Prostate gland (tissue), 2 donors: ENCODE measurements around the gene GLI2. TPM values are rescaled to one million over a fixed set of nuclear protein-coding genes. Genes with fewer than 3 reads are reported as not detected.

ENCODE experiments used
- DNase-seq: peaks from one replicate; pipeline ENCODE4 v3.0.0-alpha.2; 2019; ENCODE audit warnings: low spot score
- H3K27ac ChIP-seq, 2 donors: fragments of 200-600 bp; sonication (generic); 2 replicates each; pipeline ENCODE4 v1.5.1; 2017 to 2019
- H3K27me3 ChIP-seq: fragments of 200-600 bp; sonication (generic); replicated peaks from 2 replicates; pipeline ENCODE4 v1.5.1; 2019; ENCODE audit not compliant: insufficient read depth
- H3K36me3 ChIP-seq, 2 donors: fragments of 200-600 bp; sonication (generic); 1 replicate in 1 of 2; 2 replicates in 1 of 2; pipeline versions ENCODE4 v1.5.1 to v1.8.1; 2017 to 2019
- H3K4me1 ChIP-seq: fragments of 200-600 bp; sonication (generic); replicated peaks from 2 replicates; pipeline ENCODE4 v1.5.1; 2019
- H3K4me3 ChIP-seq, 2 donors: fragments of 200-600 bp; sonication (generic); 2 replicates each; pipeline ENCODE4 v1.5.1; 2017 to 2019
- H3K9me3 ChIP-seq: fragments of 200-600 bp; sonication (generic); 2 replicates; pipeline ENCODE4 v1.5.1; 2017
- CTCF ChIP-seq, 4 experiments: fragments of 200-600 bp in 2 of 4; fragments of 450-650 bp in 2 of 4; sonication (generic) in 2 of 4; IDR thresholded peaks; 1 replicate in 3 of 4; 2 replicates in 1 of 4; pipeline ENCODE4 v1.5.1; 2016 to 2019; ENCODE audit warnings: antibody characterized with exemption in 4 of 4, mild to moderate bottlenecking in 2 of 4, moderate library complexity in 2 of 4
- POLR2A ChIP-seq: fragments of 450-650 bp; IDR thresholded peaks from one replicate; pipeline ENCODE4 v1.6.1; 2016; ENCODE audit warnings: antibody characterized with exemption, mild to moderate bottlenecking
- POLR2AphosphoS5 ChIP-seq: sonication (generic); formaldehyde crosslinking; IDR thresholded peaks from one replicate; pipeline ENCODE4 v1.6.1; 2017; ENCODE audit warnings: antibody characterized with exemption
- WGBS: methylation state at CpG from one replicate; pipeline ENCODE4 v1.1.5; 2018; 5-methylcytosine and 5-hydroxymethylcytosine counted together
- intact Hi-C: fragments of 100-400 bp; cut with DNase I; formaldehyde crosslinking; loops from one replicate; pipeline ENCODE4 v1.14.2; 2022
- total RNA-seq, 2 donors: library from RNA; depleted of rRNA; stranded (reverse); fragments of >200 nt; gene quantifications; one replicate each; pipeline ENCODE4 v1.1.0, GENCODE V29; 2016

The GLI2 gene
- total RNA-seq, 2 donors from 2014 or later = 3.8 to 16.4 TPM

GRCh38 chr2:120749506-120750431 lies 14.1 kb downstream of the GLI2 start:
- H3K9me3 ChIP-seq = no peaks in the 10 kb centered on the region
- TF ChIP-seq CTCF (IDR thresholded peaks at IDR 0.05) (no peak), POLR2A (no peak), POLR2AphosphoS5 (no peak)
- intact Hi-C loops = no loop called here
- no peaks in the 10 kb centered on the region for H3K36me3 ChIP-seq
- H3K4me1 ChIP-seq = no peaks in the 10 kb centered on the region
- H3K4me3 ChIP-seq = no peak overlapping the region
- no peak overlapping the region for H3K27ac ChIP-seq
- H3K27me3 ChIP-seq = no peaks in the 10 kb centered on the region
- no peak for DNase-seq
- WGBS = 69% methylated on average over 10 of the region's 11 CpGs

GRCh38 chr2:120750488-120751210 lies 15.0 kb downstream of the GLI2 start:
- no peaks in the 10 kb centered on the region for H3K9me3 ChIP-seq
- H3K27ac ChIP-seq = no peak overlapping the region
- H3K36me3 ChIP-seq = no peaks in the 10 kb centered on the region
- H3K27me3 ChIP-seq = no peaks in the 10 kb centered on the region
- intact Hi-C loops = no loop called here
- DNase-seq = no peak
- 86% methylated on average over 13 of the region's 13 CpGs for WGBS
- no peak overlapping the region for H3K4me3 ChIP-seq
- TF ChIP-seq CTCF (IDR thresholded peaks at IDR 0.05) (no peak), POLR2AphosphoS5 (no peak), POLR2A (no peak)
- no peaks in the 10 kb centered on the region for H3K4me1 ChIP-seq

DNA sequence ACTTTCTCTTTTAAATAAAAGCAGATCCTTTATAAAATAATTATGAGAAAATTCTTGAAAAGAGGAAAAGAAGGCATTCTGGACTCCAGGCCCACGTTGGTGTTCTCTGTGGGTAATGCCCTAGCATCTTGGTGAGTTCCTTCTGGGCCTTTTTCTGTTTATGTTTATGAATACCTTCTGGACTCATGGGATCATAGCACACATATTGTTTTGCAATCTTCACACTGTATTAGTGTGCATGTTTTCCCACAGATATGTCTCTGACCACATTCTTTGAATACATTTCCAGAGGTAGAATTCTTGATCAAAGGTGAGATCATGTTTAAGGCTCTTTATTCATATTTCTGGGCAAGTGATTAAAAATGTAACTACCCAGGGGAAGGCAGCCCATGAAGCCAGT lies 15.9 kb downstream of the GLI2 start:
- Histone ChIP-seq H3K9me3 (no peaks in the 10 kb centered on the region), H3K27ac (no peak overlapping the region), H3K4me1 (no peaks in the 10 kb centered on the region), H3K36me3 (no peaks in the 10 kb centered on the region), H3K4me3 (no peak overlapping the region), H3K27me3 (no peaks in the 10 kb centered on the region)
- no peak for TF ChIP-seq POLR2AphosphoS5
- TF ChIP-seq CTCF (IDR thresholded peaks at IDR 0.05) = no peak
- TF ChIP-seq POLR2A = no peak
- WGBS = 81% methylated on average over 1 of the region's 1 CpG
- DNase-seq = no peak
- intact Hi-C loops = no loop called here

DNA sequence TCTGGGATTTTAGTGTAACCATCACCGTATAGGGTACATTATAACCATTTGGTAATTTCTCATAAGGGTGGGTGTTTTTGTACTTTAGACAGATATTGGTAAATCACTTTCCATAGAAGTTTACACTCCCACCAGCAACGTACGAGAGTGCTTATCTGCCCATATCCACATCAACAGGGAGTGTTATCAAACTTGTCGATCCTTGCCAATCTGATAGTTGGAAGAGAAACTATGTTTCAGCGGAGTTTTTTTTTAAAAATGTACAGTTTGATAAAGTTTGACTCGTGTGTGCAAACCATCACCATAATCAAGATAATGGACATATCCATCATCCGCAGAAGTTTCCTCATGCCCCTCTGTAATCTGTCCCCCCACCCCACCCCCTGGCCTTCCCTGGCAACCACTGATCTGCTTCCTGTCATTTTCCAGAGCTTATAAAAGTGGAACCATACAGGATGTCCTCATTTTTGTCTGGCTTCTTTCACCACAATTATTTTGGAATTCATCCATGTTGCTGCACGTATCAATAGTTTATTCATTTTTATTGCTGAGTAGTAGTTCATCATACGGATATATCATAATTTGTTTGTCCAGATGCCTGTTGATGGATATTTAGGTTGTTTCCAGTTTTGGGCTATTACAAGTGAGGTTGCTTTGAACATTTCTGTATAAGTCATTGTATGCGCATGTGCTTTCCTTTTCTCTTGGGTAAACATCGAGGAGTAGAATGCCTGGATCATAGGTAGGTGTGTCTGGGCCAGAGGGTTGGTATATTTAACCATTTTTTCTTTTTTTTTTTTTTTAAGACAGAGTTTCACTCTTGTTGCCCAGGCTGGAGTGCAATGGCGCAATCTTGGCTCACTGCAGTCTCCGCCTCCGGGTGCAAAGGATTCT lies 18.6 kb downstream of the GLI2 start:
- H3K9me3 ChIP-seq = no peaks in the 10 kb centered on the region
- WGBS = 71% methylated on average over 14 of the region's 14 CpGs
- TF ChIP-seq CTCF (IDR thresholded peaks at IDR 0.05) = no peak
- TF ChIP-seq POLR2AphosphoS5 = no peak
- no peak for TF ChIP-seq POLR2A
- H3K27ac ChIP-seq = no peak overlapping the region
- no peak overlapping the region for H3K4me3 ChIP-seq
- intact Hi-C loops = no loop called here
- no peak for DNase-seq
- H3K4me1 ChIP-seq = no peaks in the 10 kb centered on the region
- H3K36me3 ChIP-seq = no peaks in the 10 kb centered on the region
- no peaks in the 10 kb centered on the region for H3K27me3 ChIP-seq
